Mesenchymal stem cell (in vitro differentiated cells and primary cell): ENCODE measurements around the gene GFRA1.

ENCODE experiments used
- DNase-seq: peaks from one replicate; pipeline ENCODE4 v3.0.0-alpha.2; 2013
- H2AFZ ChIP-seq: one replicate; pipeline ENCODE4 v1.6.1; 2013; ENCODE audit warnings: low read depth, mild to moderate bottlenecking, control low read depth, inconsistent platforms, low read length, moderate library complexity
- H2AK5ac ChIP-seq: 2 replicates; pipeline ENCODE4 v1.6.1; 2013; ENCODE audit warnings: low read length, moderate library complexity, mild to moderate bottlenecking, inconsistent platforms; ENCODE audit not compliant: severe bottlenecking
- H2BK120ac ChIP-seq: one replicate; pipeline ENCODE4 v1.6.1; 2013; ENCODE audit warnings: low read depth, mild to moderate bottlenecking, inconsistent platforms, low read length, moderate library complexity
- H2BK12ac ChIP-seq, 2 experiments: one replicate each; pipeline ENCODE4 v1.6.1; 2013; ENCODE audit warnings: inconsistent platforms in 2 of 2, low read length in 2 of 2, mild to moderate bottlenecking in 2 of 2, moderate library complexity in 2 of 2, control low read depth in 1 of 2
- H2BK15ac ChIP-seq: one replicate; pipeline ENCODE4 v1.6.1; 2013; ENCODE audit warnings: mild to moderate bottlenecking, low read depth, inconsistent platforms; ENCODE audit not compliant: poor library complexity, severe bottlenecking
- H2BK5ac ChIP-seq: 2 replicates; pipeline ENCODE4 v1.6.1; 2013; ENCODE audit warnings: low read depth, mild to moderate bottlenecking, low read length, control low read depth, inconsistent platforms; ENCODE audit not compliant: poor library complexity, severe bottlenecking
- H3K14ac ChIP-seq, 2 experiments: one replicate each; pipeline ENCODE4 v1.6.1; 2013; ENCODE audit warnings: inconsistent platforms in 2 of 2, low read length in 2 of 2, control low read depth in 1 of 2, mild to moderate bottlenecking in 1 of 2, moderate library complexity in 1 of 2
- H3K18ac ChIP-seq, 2 experiments: one replicate each; pipeline ENCODE4 v1.6.1; 2013; ENCODE audit warnings: inconsistent platforms in 2 of 2, low read length in 2 of 2, control low read depth in 1 of 2, low read depth in 1 of 2, mild to moderate bottlenecking in 1 of 2
- H3K23ac ChIP-seq, 2 experiments: one replicate each; pipeline ENCODE4 v1.6.1; 2013; ENCODE audit warnings: inconsistent platforms in 2 of 2, low read length in 2 of 2, mild to moderate bottlenecking in 2 of 2, moderate library complexity in 2 of 2, control low read depth in 1 of 2
- H3K27ac ChIP-seq: 2 replicates; pipeline ENCODE4 v1.5.1; 2013; ENCODE audit warnings: mild to moderate bottlenecking, moderate library complexity, low read length, control low read depth, inconsistent platforms; ENCODE audit not compliant: poor library complexity, severe bottlenecking
- H3K27me3 ChIP-seq, 2 experiments: 2 replicates each; pipeline versions ENCODE4 v1.6.1 to v1.7.0; 2013; ENCODE audit warnings: low read length in 2 of 2, mild to moderate bottlenecking in 2 of 2, moderate library complexity in 2 of 2, control low read depth in 1 of 2, inconsistent platforms in 1 of 2; ENCODE audit not compliant: control insufficient read depth in 1 of 2, insufficient read depth in 1 of 2
- H3K36me3 ChIP-seq, 2 experiments: 2 replicates each; pipeline versions ENCODE4 v1.6.1 to v1.7.0; 2013; ENCODE audit warnings: low read length in 2 of 2, control low read depth in 1 of 2, inconsistent platforms in 1 of 2, low read depth in 1 of 2, mild to moderate bottlenecking in 1 of 2; ENCODE audit not compliant: insufficient read depth in 2 of 2, control insufficient read depth in 1 of 2
- H3K4ac ChIP-seq, 2 experiments: one replicate each; pipeline ENCODE4 v1.6.1; 2013; ENCODE audit warnings: inconsistent platforms in 2 of 2, low read length in 2 of 2, mild to moderate bottlenecking in 2 of 2, moderate library complexity in 2 of 2, control low read depth in 1 of 2, low read depth in 1 of 2
- H3K4me1 ChIP-seq: 2 replicates; pipeline ENCODE4 v1.6.1; 2013; ENCODE audit warnings: low read depth, low read length, control low read depth; ENCODE audit not compliant: control insufficient read depth, insufficient read depth
- H3K4me2 ChIP-seq: 2 replicates; pipeline ENCODE4 v1.6.1; 2013; ENCODE audit warnings: low read length, mild to moderate bottlenecking, inconsistent platforms; ENCODE audit not compliant: poor library complexity, severe bottlenecking
- H3K4me3 ChIP-seq, 2 experiments: 2 replicates each; pipeline versions ENCODE4 v1.5.1 to v1.7.0; 2013; ENCODE audit warnings: low read length in 2 of 2, mild to moderate bottlenecking in 2 of 2, control low read depth in 1 of 2, low read depth in 1 of 2; ENCODE audit not compliant: insufficient read depth in 1 of 2
- H3K79me1 ChIP-seq: replicated peaks from 2 replicates; pipeline ENCODE4 v1.6.1; 2013; ENCODE audit warnings: mild to moderate bottlenecking, control low read depth, low read length, inconsistent platforms; ENCODE audit not compliant: poor library complexity, severe bottlenecking
- H3K9ac ChIP-seq: 2 replicates; pipeline ENCODE4 v1.7.0; 2013; ENCODE audit warnings: mild to moderate bottlenecking, low read length, moderate library complexity
- H3K9me3 ChIP-seq: 2 replicates; pipeline ENCODE4 v1.7.0; 2013; ENCODE audit warnings: mild to moderate bottlenecking, low read length; ENCODE audit not compliant: control insufficient read depth
- H4K8ac ChIP-seq: one replicate; pipeline ENCODE4 v1.6.1; 2013; ENCODE audit warnings: inconsistent platforms, mild to moderate bottlenecking, low read length, moderate library complexity
- H4K91ac ChIP-seq: one replicate; pipeline ENCODE4 v1.6.1; 2013; ENCODE audit warnings: mild to moderate bottlenecking, low read length, inconsistent platforms
- WGBS: methylation state at CpG from one replicate; pipeline ENCODE4 v1.1.7; 2013; ENCODE audit warnings: mixed read lengths; 5-methylcytosine and 5-hydroxymethylcytosine counted together

GFRA1 gene

DNA sequence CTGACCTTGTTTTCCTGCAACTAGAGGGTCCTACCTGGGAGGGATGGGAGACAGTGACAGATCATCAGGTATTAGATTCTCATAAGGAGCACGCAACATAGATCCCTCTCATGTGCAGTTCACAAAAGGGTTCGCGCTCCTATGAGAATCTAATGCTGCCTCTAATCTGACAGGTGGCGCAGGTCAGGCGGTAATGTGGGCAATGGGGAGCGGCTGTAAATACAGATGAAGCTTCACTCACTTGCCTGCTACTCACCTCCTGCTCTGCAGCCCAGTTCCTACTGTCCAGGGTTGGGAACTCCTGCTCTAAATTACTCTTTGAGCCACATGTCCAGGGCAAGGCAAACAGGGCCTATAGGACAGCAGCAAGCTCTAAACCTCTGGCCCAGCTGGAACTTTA is 46.2 kb downstream of the GFRA1 start:
- Histone ChIP-seq H3K9me3 (no peaks in the 10 kb centered on the region), H3K23ac (no peak overlapping the region), H2BK5ac (no peak overlapping the region), H2BK12ac (no peak overlapping the region), H2AFZ (no peak overlapping the region), H3K14ac (no peak overlapping the region), H3K4me2 (no peak overlapping the region), H3K4me3 (no peak overlapping the region), H4K91ac (no peak overlapping the region), H2AK5ac (no peak overlapping the region), H3K36me3 (no peaks in the 10 kb centered on the region), H2BK15ac (no peak overlapping the region), H3K27me3 (no peaks in the 10 kb centered on the region), H3K4ac (no peak overlapping the region), H3K79me1 (peaks cover 33% of the 10 kb centered on the region), H3K18ac (no peak overlapping the region), H3K9ac (no peak overlapping the region), H2BK120ac (no peak overlapping the region), H4K8ac (no peak overlapping the region), H3K27ac (no peak overlapping the region), H3K4me1 (peaks cover 2% of the 10 kb centered on the region)
- DNase-seq = no peak
- 96% methylated on average over 6 of the region's 6 CpGs for WGBS

- Histone ChIP-seq H3K79me1 (peaks cover 36% of the 10 kb centered on the region), H3K14ac (no peak overlapping the region), H3K18ac (no peak overlapping the region), H2BK12ac (no peak overlapping the region), H2BK120ac (no peak overlapping the region), H3K27me3 (no peaks in the 10 kb centered on the region), H3K4me3 (no peak overlapping the region), H3K9me3 (no peaks in the 10 kb centered on the region), H3K4ac (no peak overlapping the region), H3K4me1 (peaks cover 2% of the 10 kb centered on the region), H3K9ac (no peak overlapping the region), H3K23ac (no peak overlapping the region), H3K36me3 (no peaks in the 10 kb centered on the region), H2AK5ac (no peak overlapping the region), H2AFZ (no peak overlapping the region), H3K27ac (no peak overlapping the region), H4K8ac (no peak overlapping the region), H4K91ac (no peak overlapping the region), H2BK5ac (no peak overlapping the region), H2BK15ac (no peak overlapping the region), H3K4me2 (no peak overlapping the region)
- no peak for DNase-seq
- WGBS = 95% methylated on average over 5 of the region's 5 CpGs
These were observed 47.0 kb downstream of the GFRA1 start for GRCh38 chr10:116226053-116226452.

- Histone ChIP-seq H3K9ac (no peak overlapping the region), H3K79me1 (peaks cover 32% of the 10 kb centered on the region), H2BK5ac (no peak overlapping the region), H3K4me2 (no peak overlapping the region), H3K4me3 (no peak overlapping the region), H3K36me3 (no peaks in the 10 kb centered on the region), H3K18ac (no peak overlapping the region), H4K91ac (no peak overlapping the region), H3K9me3 (no peaks in the 10 kb centered on the region), H3K14ac (no peak overlapping the region), H3K27me3 (no peaks in the 10 kb centered on the region), H2AFZ (no peak overlapping the region), H3K4me1 (peaks cover 5% of the 10 kb centered on the region), H2BK15ac (no peak overlapping the region), H2BK12ac (no peak overlapping the region), H2AK5ac (no peak overlapping the region), H3K27ac (no peak overlapping the region), H3K4ac (no peak overlapping the region), H4K8ac (no peak overlapping the region), H3K23ac (no peak overlapping the region), H2BK120ac (no peak overlapping the region)
- WGBS = 62% methylated on average over 3 of the region's 3 CpGs
- DNase-seq = no peak
These were observed 49.7 kb downstream of the GFRA1 start for GRCh38 chr10:116223289-116223688.

DNA sequence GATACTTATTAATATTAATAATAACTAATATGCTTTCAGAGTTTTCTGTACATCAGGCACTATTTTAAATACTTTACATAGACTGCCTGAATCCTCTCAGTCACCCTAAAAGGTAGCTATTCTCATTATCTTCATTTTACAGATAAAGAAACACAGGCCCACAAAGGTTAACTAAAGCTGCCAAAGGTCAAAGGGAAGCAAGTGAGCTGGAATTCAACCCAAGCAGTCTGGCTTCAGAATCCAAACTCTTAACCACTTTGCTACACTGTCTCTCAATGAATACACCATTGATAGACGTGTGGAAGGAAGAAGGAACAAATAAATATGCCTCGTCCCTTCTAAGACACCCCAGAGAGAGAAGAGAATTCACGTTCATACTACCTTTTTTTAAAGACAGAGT is 52.0 kb downstream of the GFRA1 start:
- Histone ChIP-seq H3K9me3 (no peaks in the 10 kb centered on the region), H3K4me2 (no peak overlapping the region), H3K79me1 (peaks cover 31% of the 10 kb centered on the region), H3K4me1 (peaks cover 10% of the 10 kb centered on the region), H3K27me3 (no peaks in the 10 kb centered on the region), H3K9ac (no peak overlapping the region), H2BK120ac (no peak overlapping the region), H3K14ac (no peak overlapping the region), H2BK5ac (no peak overlapping the region), H3K23ac (no peak overlapping the region), H4K91ac (no peak overlapping the region), H4K8ac (no peak overlapping the region), H2AK5ac (no peak overlapping the region), H3K4me3 (no peak overlapping the region), H3K36me3 (no peaks in the 10 kb centered on the region), H3K27ac (no peak overlapping the region), H2AFZ (no peak overlapping the region), H2BK15ac (no peak overlapping the region), H3K18ac (no peak overlapping the region), H2BK12ac (no peak overlapping the region), H3K4ac (no peak overlapping the region)
- no peak for DNase-seq
- 78% methylated on average over 3 of the region's 3 CpGs for WGBS
